Measurements from ENCODE around the gene TUBD1.
"Not testable (repeated sequence)": the region's sequence is repeated elsewhere in the genome, so short reads cannot be mapped to it uniquely, and the experiment has no call there.

Gene TUBD1

GRCh38 chr17:59892924-59893675 lies at the start of gene TUBD1, which contains the start of gene RPS6KB1:
TUBD1 (minus strand) TSS chr17:59892943; CDS start chr17:59891002, 1,941 bp downstream.
RPS6KB1 (plus strand) TSS chr17:59893121; CDS start chr17:59893185, 64 bp downstream.
- FAIRE-seq (peak; percentile 70), DNase-seq (ENCODE audit: insufficient read length, low spot score) (peak; percentile 88)
- TF ChIP-seq CTCF (IDR thresholded peaks at IDR 0.05; ENCODE audit: insufficient read depth, missing control alignments), result no peak

GRCh38 chr17:59941131-59941530 lies 48.4 kb upstream of the TUBD1 start:
- DNase-seq (ENCODE audit: insufficient read length, low spot score), result no peak
- no peak for TF ChIP-seq CTCF (IDR thresholded peaks at IDR 0.05; ENCODE audit: insufficient read depth, missing control alignments)
- FAIRE-seq, result no peak

GRCh38 chr17:59940697-59941096 lies 48.0 kb upstream of the TUBD1 start:
- not testable (repeated sequence) for FAIRE-seq; DNase-seq (ENCODE audit: insufficient read length, low spot score)

- not testable (repeated sequence) for DNase-seq (ENCODE audit: insufficient read length, low spot score); FAIRE-seq
Measured at GRCh38 chr17:59933317-59933716, 40.6 kb upstream of the TUBD1 start.

GRCh38 chr17:59930768-59931167 lies 38.0 kb upstream of the TUBD1 start:
- not testable (repeated sequence) for FAIRE-seq; DNase-seq (ENCODE audit: insufficient read length, low spot score)

- not testable (repeated sequence) for FAIRE-seq; DNase-seq (ENCODE audit: insufficient read length, low spot score)
Measured at GRCh38 chr17:59930121-59930520, 37.4 kb upstream of the TUBD1 start.

- not testable (repeated sequence) for FAIRE-seq; DNase-seq (ENCODE audit: insufficient read length, low spot score)
Measured at GRCh38 chr17:59920637-59921036, 27.9 kb upstream of the TUBD1 start.

GRCh38 chr17:59916446-59916845 lies 23.7 kb upstream of the TUBD1 start:
- TF ChIP-seq CTCF (IDR thresholded peaks at IDR 0.05; ENCODE audit: insufficient read depth, missing control alignments), result no peak
- DNase-seq (ENCODE audit: insufficient read length, low spot score) (no peak), FAIRE-seq (no peak)

GRCh38 chr17:59914274-59914854 lies 21.6 kb upstream of the TUBD1 start:
- no peak for FAIRE-seq
- TF ChIP-seq CTCF (IDR thresholded peaks at IDR 0.05; ENCODE audit: insufficient read depth, missing control alignments), result peak; percentile 70
- DNase-seq (ENCODE audit: insufficient read length, low spot score), result peak; percentile 33

- DNase-seq (ENCODE audit: insufficient read length, low spot score) (no peak), FAIRE-seq (no peak)
- no peak for TF ChIP-seq CTCF (IDR thresholded peaks at IDR 0.05; ENCODE audit: insufficient read depth, missing control alignments)
Measured at GRCh38 chr17:59907467-59907866, 14.7 kb upstream of the TUBD1 start.

Data from D721Med (cell line).